CD14-positive monocyte (primary cell): Measurements from ENCODE around the gene TMCC1. TPM values are rescaled to one million over a fixed set of nuclear protein-coding genes. Genes with fewer than 3 reads are reported as not detected.
"Not testable (repeated sequence)": the region's sequence is repeated elsewhere in the genome, so short reads cannot be mapped to it uniquely, and the experiment has no call there.

Source experiments
- DNase-seq, 3 donors: peaks; one replicate each; pipeline ENCODE4 v3.0.0-alpha.2; 2011 to 2022
- H2AFZ ChIP-seq: 2 replicates; pipeline ENCODE4 v1.6.0; 2012; ENCODE audit warnings: mild to moderate bottlenecking, low read depth, low read length, inconsistent platforms; ENCODE audit not compliant: insufficient read depth, poor library complexity, severe bottlenecking
- H3K27ac ChIP-seq, 2 donors: 1 replicate in 1 of 2; 2 replicates in 1 of 2; pipeline ENCODE4 v1.5.1; 2012 to 2013; ENCODE audit warnings: low read length in 2 of 2, control low read depth in 1 of 2, inconsistent platforms in 1 of 2, low read depth in 1 of 2, mild to moderate bottlenecking in 1 of 2
- H3K27me3 ChIP-seq, 2 donors: one replicate each; pipeline versions ENCODE4 v1.6.0 to v1.6.1; 2011 to 2013; ENCODE audit warnings: low read length in 2 of 2; ENCODE audit not compliant: control insufficient read depth in 2 of 2, insufficient read depth in 2 of 2
- H3K36me3 ChIP-seq, 2 donors: replicated peaks in 1 of 2; 1 replicate in 1 of 2; 2 replicates in 1 of 2; pipeline versions ENCODE4 v1.5.1 to v1.6.1; 2012 to 2013; ENCODE audit warnings: low read length in 2 of 2, control low read depth in 1 of 2, inconsistent platforms in 1 of 2, mild to moderate bottlenecking in 1 of 2; ENCODE audit not compliant: insufficient read depth in 2 of 2, control insufficient read depth in 1 of 2
- H3K4me1 ChIP-seq, 2 donors: 1 replicate in 1 of 2; 2 replicates in 1 of 2; pipeline versions ENCODE4 v1.5.1 to v1.6.1; 2012 to 2013; ENCODE audit warnings: low read length in 2 of 2, control low read depth in 1 of 2, inconsistent platforms in 1 of 2, mild to moderate bottlenecking in 1 of 2, moderate library complexity in 1 of 2; ENCODE audit not compliant: insufficient read depth in 2 of 2, control insufficient read depth in 1 of 2
- H3K4me2 ChIP-seq: replicated peaks from 2 replicates; pipeline ENCODE3; 2012; ENCODE audit warnings: low read length, moderate library complexity, mild to moderate bottlenecking; ENCODE audit not compliant: poor library complexity, severe bottlenecking; ENCODE audit errors: extremely low read depth
- H3K4me3 ChIP-seq, 3 experiments: fragments of 200-600 bp in 1 of 3; sonication (generic) in 1 of 3; replicated peaks in 1 of 3; 1 replicate in 2 of 3; 2 replicates in 1 of 3; pipeline ENCODE4 v1.5.1; 2011 to 2013; ENCODE audit warnings: low read length in 3 of 3, mild to moderate bottlenecking in 3 of 3, control low read depth in 2 of 3, low read depth in 2 of 3, inconsistent platforms in 1 of 3, moderate library complexity in 1 of 3
- H3K79me2 ChIP-seq: 2 replicates; pipeline ENCODE4 v1.6.0; 2012; ENCODE audit warnings: mild to moderate bottlenecking, control low read depth, inconsistent platforms, low read length, moderate library complexity; ENCODE audit not compliant: insufficient read depth
- H3K9ac ChIP-seq: 2 replicates; pipeline ENCODE4 v1.6.0; 2017; ENCODE audit warnings: low read length, mild to moderate bottlenecking; ENCODE audit not compliant: insufficient read depth, poor library complexity, severe bottlenecking
- H3K9me3 ChIP-seq, 2 donors: replicated peaks in 1 of 2; 1 replicate in 1 of 2; 2 replicates in 1 of 2; pipeline versions ENCODE4 v1.5.1 to v1.6.1; 2012 to 2013; ENCODE audit warnings: low read length in 2 of 2, control low read depth in 1 of 2; ENCODE audit not compliant: control insufficient read depth in 1 of 2, insufficient read depth in 1 of 2
- H4K20me1 ChIP-seq: 2 replicates; pipeline ENCODE4 v1.6.0; 2012; ENCODE audit warnings: mild to moderate bottlenecking, low read length, control low read depth, moderate library complexity; ENCODE audit not compliant: insufficient read depth
- H3K27ac Mint-ChIP-seq, 7 donors: one replicate each; pipeline ENCODE4 v1.8.0; 2020; ENCODE audit warnings: mild to moderate bottlenecking in 7 of 7, mixed read lengths in 7 of 7, moderate library complexity in 6 of 7, inconsistent platforms in 2 of 7
- H3K27me3 Mint-ChIP-seq, 3 donors: one replicate each; pipeline ENCODE4 v1.8.0; 2021 to 2022; ENCODE audit warnings: low read depth in 3 of 3, mild to moderate bottlenecking in 3 of 3, mixed read lengths in 3 of 3, moderate library complexity in 3 of 3, inconsistent platforms in 1 of 3
- H3K36me3 Mint-ChIP-seq, 2 donors: one replicate each; pipeline ENCODE4 v1.8.0; 2020; ENCODE audit warnings: mixed read lengths in 2 of 2, inconsistent platforms in 1 of 2, mild to moderate bottlenecking in 1 of 2
- H3K4me1 Mint-ChIP-seq: one replicate; pipeline ENCODE4 v1.8.0; 2020; ENCODE audit warnings: mild to moderate bottlenecking, mixed read lengths
- H3K4me3 Mint-ChIP-seq, 2 donors: one replicate each; pipeline ENCODE4 v1.8.0; 2020; ENCODE audit warnings: mild to moderate bottlenecking in 2 of 2, mixed read lengths in 2 of 2, moderate library complexity in 1 of 2
- H3K9me3 Mint-ChIP-seq, 7 donors: one replicate each; pipeline ENCODE4 v1.8.0; 2020 to 2022; ENCODE audit warnings: mixed read lengths in 7 of 7, mild to moderate bottlenecking in 6 of 7, moderate library complexity in 6 of 7, inconsistent platforms in 2 of 7
- WGBS: methylation state at CpG from one replicate; pipeline ENCODE4 v1.1.5; 2013; ENCODE audit warnings: missing lambda C conversion rate; ENCODE audit not compliant: insufficient coverage; 5-methylcytosine and 5-hydroxymethylcytosine counted together
- intact Hi-C, 2 donors: fragments of 100-400 bp; cut with micrococcal nuclease; formaldehyde crosslinking; loops; one replicate each; pipeline versions ENCODE4 v1.15.0 to v1.15.1; 2023
- polyA plus RNA-seq, 3 donors: library from polyadenylated mRNA; depleted of rRNA in 1 of 3; unstranded in 2 of 3; stranded (reverse) in 1 of 3; fragments of 300-500 nt in 2 of 3; fragments of >200 nt in 1 of 3; fragmentation: Illumina TruSeq in 2 of 3; gene quantifications; 1 replicate in 2 of 3; 2 replicates in 1 of 3; pipeline ENCODE4 v1.2.3, GENCODE V29; 2012 to 2021
- TF ChIP-seq, protein P1 (sequence below): fragments of 200-600 bp; IDR thresholded peaks from one replicate; pipeline ENCODE4 v1.8.0; 2022; ENCODE audit warnings: antibody characterized with exemption, mild to moderate bottlenecking

Gene TMCC1
- polyA plus RNA-seq, 3 donors, result 5.0 to 10.2 (median 5.0) TPM

DNA sequence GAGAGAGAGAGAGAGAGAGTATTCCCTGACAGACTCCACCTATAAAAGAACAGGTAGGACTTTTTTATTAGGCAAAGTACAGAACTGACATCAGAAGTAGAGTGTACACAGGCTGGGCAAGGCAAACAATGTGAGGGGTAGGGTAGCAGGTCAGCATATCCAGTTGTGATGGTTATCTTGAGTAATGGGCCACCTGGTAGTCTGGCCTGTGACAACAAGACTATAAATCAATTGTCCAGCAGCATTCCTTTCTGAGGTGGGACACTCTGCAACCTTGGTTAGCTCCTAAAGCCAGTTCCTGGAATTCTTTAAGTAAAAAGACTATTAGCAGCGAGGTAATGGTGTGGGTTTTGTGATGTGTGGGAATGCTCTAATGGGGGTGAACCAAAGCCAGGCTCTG lies 14.9 kb upstream of the TMCC1 start:
- H3K4me1 Mint-ChIP-seq, result peaks cover 15% of the 10 kb centered on the region
- Histone ChIP-seq H4K20me1 (no peaks in the 10 kb centered on the region), H3K9ac (no peak overlapping the region), H3K27me3 (no peaks in the 10 kb centered on the region), H3K4me3 (no peak overlapping the region), H3K27ac (no peak overlapping the region), H3K4me1 (peaks cover 19 to 22% of the 10 kb centered on the region in 2 donors), H3K4me2 (no peak overlapping the region), H2AFZ (no peak overlapping the region), H3K79me2 (no peaks in the 10 kb centered on the region), H3K9me3 (peaks cover 31 to 36% of the 10 kb centered on the region in 2 donors), H3K36me3 (peaks cover 0 to 27% of the 10 kb centered on the region in 2 donors)
- no peak for DNase-seq
- peaks cover 0 to 2% (median 0%) of the 10 kb centered on the region in 3 donors for H3K27me3 Mint-ChIP-seq
- WGBS, result no CpG with 5 or more reads among the region's 1 CpG
- H3K4me3 Mint-ChIP-seq, result no peak overlapping the region
- peak overlapping the region in 1 of 7 donors; percentile 17 for H3K27ac Mint-ChIP-seq
- H3K36me3 Mint-ChIP-seq, result peaks cover 9 to 20% of the 10 kb centered on the region in 2 donors
- TF ChIP-seq, protein P1, sequence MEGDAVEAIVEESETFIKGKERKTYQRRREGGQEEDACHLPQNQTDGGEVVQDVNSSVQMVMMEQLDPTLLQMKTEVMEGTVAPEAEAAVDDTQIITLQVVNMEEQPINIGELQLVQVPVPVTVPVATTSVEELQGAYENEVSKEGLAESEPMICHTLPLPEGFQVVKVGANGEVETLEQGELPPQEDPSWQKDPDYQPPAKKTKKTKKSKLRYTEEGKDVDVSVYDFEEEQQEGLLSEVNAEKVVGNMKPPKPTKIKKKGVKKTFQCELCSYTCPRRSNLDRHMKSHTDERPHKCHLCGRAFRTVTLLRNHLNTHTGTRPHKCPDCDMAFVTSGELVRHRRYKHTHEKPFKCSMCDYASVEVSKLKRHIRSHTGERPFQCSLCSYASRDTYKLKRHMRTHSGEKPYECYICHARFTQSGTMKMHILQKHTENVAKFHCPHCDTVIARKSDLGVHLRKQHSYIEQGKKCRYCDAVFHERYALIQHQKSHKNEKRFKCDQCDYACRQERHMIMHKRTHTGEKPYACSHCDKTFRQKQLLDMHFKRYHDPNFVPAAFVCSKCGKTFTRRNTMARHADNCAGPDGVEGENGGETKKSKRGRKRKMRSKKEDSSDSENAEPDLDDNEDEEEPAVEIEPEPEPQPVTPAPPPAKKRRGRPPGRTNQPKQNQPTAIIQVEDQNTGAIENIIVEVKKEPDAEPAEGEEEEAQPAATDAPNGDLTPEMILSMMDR, result no peak
- peaks cover 23 to 51% (median 37%) of the 10 kb centered on the region in 7 donors for H3K9me3 Mint-ChIP-seq
- intact Hi-C loops, result no loop called here

DNA sequence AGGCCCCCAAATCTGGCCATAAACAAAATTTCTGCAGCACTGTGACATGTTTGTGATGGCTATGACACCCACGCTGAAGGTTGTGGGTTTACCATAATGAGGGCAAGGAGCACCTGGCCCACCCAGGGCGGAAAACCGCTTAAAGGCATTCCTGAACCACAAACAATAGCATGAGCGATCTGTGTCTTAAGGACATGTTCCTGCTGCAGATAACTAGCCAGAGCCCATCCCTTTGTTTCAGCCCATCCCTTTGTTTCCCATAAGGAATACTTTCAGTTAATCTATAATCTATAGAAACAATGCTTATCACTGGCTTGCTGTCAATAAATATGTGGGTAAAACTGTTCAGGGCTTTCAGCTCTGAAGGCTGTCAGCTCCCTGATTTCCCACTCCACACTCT lies 7.8 kb upstream of the TMCC1 start:
- intact Hi-C loops, H3K27ac Mint-ChIP-seq, H3K27ac ChIP-seq, H3K4me3 ChIP-seq, H3K4me3 Mint-ChIP-seq, H3K79me2 ChIP-seq, H3K27me3 ChIP-seq, H3K27me3 Mint-ChIP-seq, H3K4me1 ChIP-seq, H2AFZ ChIP-seq, H4K20me1 ChIP-seq, DNase-seq, H3K4me1 Mint-ChIP-seq, H3K9ac ChIP-seq, H3K4me2 ChIP-seq: not testable (repeated sequence)
- peaks cover 13 to 22% of the 10 kb centered on the region in 2 donors for H3K36me3 Mint-ChIP-seq
- WGBS, result no CpG with 5 or more reads among the region's 4 CpGs
- Histone ChIP-seq H3K36me3 (peaks cover 0 to 17% of the 10 kb centered on the region in 2 donors), H3K9me3 (peaks cover 39 to 46% of the 10 kb centered on the region in 2 donors)
- peaks cover 24 to 50% (median 43%) of the 10 kb centered on the region in 7 donors for H3K9me3 Mint-ChIP-seq
